HepG2 (cell line): ENCODE measurements around the gene DSTYK. TPM values are rescaled to one million over a fixed set of nuclear protein-coding genes. Genes with fewer than 3 reads are reported as not detected.

Experiments
- CBX5 ChIP-seq: sonication (generic); formaldehyde crosslinking; IDR thresholded peaks from 2 replicates; pipeline ENCODE4 v1.4.0; 2020; ENCODE audit warnings: missing genetic modification reagents, borderline replicate concordance
- KDM5A ChIP-seq: fragments of 200-600 bp; sonication (generic); IDR thresholded peaks from 2 replicates; pipeline ENCODE4 v1.7.0; 2018; ENCODE audit warnings: antibody characterized with exemption, mild to moderate bottlenecking, low read length, borderline replicate concordance
- NR2F1 ChIP-seq, 2 experiments: fragments of 450-650 bp in 1 of 2; formaldehyde crosslinking in 1 of 2; IDR thresholded peaks; 2 replicates each; pipeline versions ENCODE4 v1.5.0 to v1.6.1; 2016 to 2020; ENCODE audit warnings: mild to moderate bottlenecking in 1 of 2, missing compliant biosample characterization in 1 of 2, missing genetic modification reagents in 1 of 2, moderate library complexity in 1 of 2
- NR2F2 ChIP-seq: IDR thresholded peaks from 2 replicates; pipeline ENCODE4 v1.6.1; 2012; ENCODE audit warnings: low read depth, inconsistent platforms, borderline replicate concordance
- ONECUT2 ChIP-seq: sonication (generic); formaldehyde crosslinking; IDR thresholded peaks from 2 replicates; pipeline ENCODE4 v1.4.0; 2020; ENCODE audit warnings: missing genetic modification reagents
- YEATS4 ChIP-seq: sonication (generic); formaldehyde crosslinking; IDR thresholded peaks from 2 replicates; pipeline ENCODE4 v1.4.0; 2020; ENCODE audit warnings: missing genetic modification reagents, borderline replicate concordance
- ZNF558 ChIP-seq: sonication (generic); formaldehyde crosslinking; IDR thresholded peaks from 2 replicates; pipeline ENCODE4 v1.9.0; 2022; ENCODE audit warnings: mild to moderate bottlenecking, missing genetic modification reagents, borderline replicate concordance
- ZNF724P ChIP-seq: sonication (generic); formaldehyde crosslinking; IDR thresholded peaks from 2 replicates; pipeline ENCODE4 v1.8.0; 2022; ENCODE audit warnings: missing genetic modification reagents, borderline replicate concordance
- ZNF792 ChIP-seq: IDR thresholded peaks from 2 replicates; pipeline ENCODE4 v1.6.1; 2016
- polyA plus RNA-seq, 8 experiments: library from polyadenylated mRNA; depleted of rRNA in 3 of 8; stranded (reverse) in 7 of 8; unstranded in 1 of 8; fragments of >200 nt; fragmentation: Illumina TruSeq in 4 of 8; extraction: Trizol in 4 of 8; gene quantifications; 2 replicates each; pipeline versions ENCODE4 v1.2.1 to v1.2.3, GENCODE V29; 2011 to 2016; ENCODE audit warnings: low read depth in 4 of 8, missing spikeins in 1 of 8, mixed read lengths in 1 of 8; ENCODE audit not compliant: insufficient read depth in 1 of 8
- total RNA-seq, 5 experiments: library from RNA; depleted of rRNA; stranded (reverse); fragments of >200 nt; fragmentation: Illumina TruSeq; extraction: Trizol; gene quantifications; 2 replicates each; pipeline ENCODE4 v1.2.3, GENCODE V29; 2016; ENCODE audit warnings: low read depth in 1 of 5
- TF ChIP-seq, protein P1 (sequence below): sonication (generic); formaldehyde crosslinking; IDR thresholded peaks from 2 replicates; pipeline ENCODE4 v1.5.1; 2020; ENCODE audit warnings: mild to moderate bottlenecking, missing genetic modification reagents, borderline replicate concordance
- TF ChIP-seq, protein P2 (sequence below): sonication (generic); formaldehyde crosslinking; IDR thresholded peaks from 2 replicates; pipeline ENCODE4 v1.4.0; 2020; ENCODE audit warnings: missing genetic modification reagents, borderline replicate concordance
- TF ChIP-seq, protein P3 (sequence below): sonication (generic); formaldehyde crosslinking; IDR thresholded peaks from 2 replicates; pipeline ENCODE4 v1.5.0; 2020; ENCODE audit warnings: mild to moderate bottlenecking, missing genetic modification reagents, borderline replicate concordance
- TF ChIP-seq, protein P4 (sequence below): sonication (generic); formaldehyde crosslinking; IDR thresholded peaks from 2 replicates; pipeline ENCODE4 v1.4.0; 2020; ENCODE audit warnings: missing genetic modification reagents; ENCODE audit errors: not compliant biosample characterization

DSTYK gene
- total and polyA plus RNA-seq, 2 of the 13 experiments (the other 11 are each of a cell fraction or from before 2014, with no cell fraction given) = 2.6 to 4.8 TPM

DNA sequence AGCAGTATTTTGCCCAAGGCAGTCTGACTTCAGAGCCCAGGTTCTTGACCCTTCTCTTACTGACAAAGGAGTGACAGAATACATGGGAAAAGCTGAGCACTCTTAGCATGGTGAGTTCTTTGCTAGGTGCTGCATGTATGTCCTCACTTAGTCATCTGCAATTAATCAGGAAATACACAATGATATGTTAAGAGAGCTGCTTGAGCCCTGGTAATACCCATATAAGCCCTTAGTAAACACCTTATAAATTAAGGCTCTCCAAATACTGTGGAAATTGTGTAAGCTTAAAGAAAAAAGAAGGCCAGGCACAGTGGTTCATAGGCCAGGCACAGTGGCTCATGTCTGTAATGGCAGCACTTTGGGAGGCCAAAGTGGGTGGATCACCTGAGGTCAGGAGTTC lies 113.3 kb downstream of the DSTYK start (continued):
- TF ChIP-seq, protein P1, sequence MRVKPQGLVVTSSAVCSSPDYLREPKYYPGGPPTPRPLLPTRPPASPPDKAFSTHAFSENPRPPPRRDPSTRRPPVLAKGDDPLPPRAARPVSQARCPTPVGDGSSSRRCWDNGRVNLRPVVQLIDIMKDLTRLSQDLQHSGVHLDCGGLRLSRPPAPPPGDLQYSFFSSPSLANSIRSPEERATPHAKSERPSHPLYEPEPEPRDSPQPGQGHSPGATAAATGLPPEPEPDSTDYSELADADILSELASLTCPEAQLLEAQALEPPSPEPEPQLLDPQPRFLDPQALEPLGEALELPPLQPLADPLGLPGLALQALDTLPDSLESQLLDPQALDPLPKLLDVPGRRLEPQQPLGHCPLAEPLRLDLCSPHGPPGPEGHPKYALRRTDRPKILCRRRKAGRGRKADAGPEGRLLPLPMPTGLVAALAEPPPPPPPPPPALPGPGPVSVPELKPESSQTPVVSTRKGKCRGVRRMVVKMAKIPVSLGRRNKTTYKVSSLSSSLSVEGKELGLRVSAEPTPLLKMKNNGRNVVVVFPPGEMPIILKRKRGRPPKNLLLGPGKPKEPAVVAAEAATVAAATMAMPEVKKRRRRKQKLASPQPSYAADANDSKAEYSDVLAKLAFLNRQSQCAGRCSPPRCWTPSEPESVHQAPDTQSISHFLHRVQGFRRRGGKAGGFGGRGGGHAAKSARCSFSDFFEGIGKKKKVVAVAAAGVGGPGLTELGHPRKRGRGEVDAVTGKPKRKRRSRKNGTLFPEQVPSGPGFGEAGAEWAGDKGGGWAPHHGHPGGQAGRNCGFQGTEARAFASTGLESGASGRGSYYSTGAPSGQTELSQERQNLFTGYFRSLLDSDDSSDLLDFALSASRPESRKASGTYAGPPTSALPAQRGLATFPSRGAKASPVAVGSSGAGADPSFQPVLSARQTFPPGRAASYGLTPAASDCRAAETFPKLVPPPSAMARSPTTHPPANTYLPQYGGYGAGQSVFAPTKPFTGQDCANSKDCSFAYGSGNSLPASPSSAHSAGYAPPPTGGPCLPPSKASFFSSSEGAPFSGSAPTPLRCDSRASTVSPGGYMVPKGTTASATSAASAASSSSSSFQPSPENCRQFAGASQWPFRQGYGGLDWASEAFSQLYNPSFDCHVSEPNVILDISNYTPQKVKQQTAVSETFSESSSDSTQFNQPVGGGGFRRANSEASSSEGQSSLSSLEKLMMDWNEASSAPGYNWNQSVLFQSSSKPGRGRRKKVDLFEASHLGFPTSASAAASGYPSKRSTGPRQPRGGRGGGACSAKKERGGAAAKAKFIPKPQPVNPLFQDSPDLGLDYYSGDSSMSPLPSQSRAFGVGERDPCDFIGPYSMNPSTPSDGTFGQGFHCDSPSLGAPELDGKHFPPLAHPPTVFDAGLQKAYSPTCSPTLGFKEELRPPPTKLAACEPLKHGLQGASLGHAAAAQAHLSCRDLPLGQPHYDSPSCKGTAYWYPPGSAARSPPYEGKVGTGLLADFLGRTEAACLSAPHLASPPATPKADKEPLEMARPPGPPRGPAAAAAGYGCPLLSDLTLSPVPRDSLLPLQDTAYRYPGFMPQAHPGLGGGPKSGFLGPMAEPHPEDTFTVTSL (CRISPR knock-in tag) = no peak
- no peak for TF ChIP-seq KDM5A
- no peak for TF ChIP-seq NR2F1 (CRISPR knock-in tag; IDR thresholded peaks at IDR 0.05)
- TF ChIP-seq CBX5 (CRISPR knock-in tag) = no peak
- TF ChIP-seq ZNF792 = no peak
- TF ChIP-seq, protein P2, sequence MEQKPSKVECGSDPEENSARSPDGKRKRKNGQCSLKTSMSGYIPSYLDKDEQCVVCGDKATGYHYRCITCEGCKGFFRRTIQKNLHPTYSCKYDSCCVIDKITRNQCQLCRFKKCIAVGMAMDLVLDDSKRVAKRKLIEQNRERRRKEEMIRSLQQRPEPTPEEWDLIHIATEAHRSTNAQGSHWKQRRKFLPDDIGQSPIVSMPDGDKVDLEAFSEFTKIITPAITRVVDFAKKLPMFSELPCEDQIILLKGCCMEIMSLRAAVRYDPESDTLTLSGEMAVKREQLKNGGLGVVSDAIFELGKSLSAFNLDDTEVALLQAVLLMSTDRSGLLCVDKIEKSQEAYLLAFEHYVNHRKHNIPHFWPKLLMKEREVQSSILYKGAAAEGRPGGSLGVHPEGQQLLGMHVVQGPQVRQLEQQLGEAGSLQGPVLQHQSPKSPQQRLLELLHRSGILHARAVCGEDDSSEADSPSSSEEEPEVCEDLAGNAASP (CRISPR knock-in tag) = no peak
- TF ChIP-seq NR2F2 = no peak
- TF ChIP-seq, protein P3, sequence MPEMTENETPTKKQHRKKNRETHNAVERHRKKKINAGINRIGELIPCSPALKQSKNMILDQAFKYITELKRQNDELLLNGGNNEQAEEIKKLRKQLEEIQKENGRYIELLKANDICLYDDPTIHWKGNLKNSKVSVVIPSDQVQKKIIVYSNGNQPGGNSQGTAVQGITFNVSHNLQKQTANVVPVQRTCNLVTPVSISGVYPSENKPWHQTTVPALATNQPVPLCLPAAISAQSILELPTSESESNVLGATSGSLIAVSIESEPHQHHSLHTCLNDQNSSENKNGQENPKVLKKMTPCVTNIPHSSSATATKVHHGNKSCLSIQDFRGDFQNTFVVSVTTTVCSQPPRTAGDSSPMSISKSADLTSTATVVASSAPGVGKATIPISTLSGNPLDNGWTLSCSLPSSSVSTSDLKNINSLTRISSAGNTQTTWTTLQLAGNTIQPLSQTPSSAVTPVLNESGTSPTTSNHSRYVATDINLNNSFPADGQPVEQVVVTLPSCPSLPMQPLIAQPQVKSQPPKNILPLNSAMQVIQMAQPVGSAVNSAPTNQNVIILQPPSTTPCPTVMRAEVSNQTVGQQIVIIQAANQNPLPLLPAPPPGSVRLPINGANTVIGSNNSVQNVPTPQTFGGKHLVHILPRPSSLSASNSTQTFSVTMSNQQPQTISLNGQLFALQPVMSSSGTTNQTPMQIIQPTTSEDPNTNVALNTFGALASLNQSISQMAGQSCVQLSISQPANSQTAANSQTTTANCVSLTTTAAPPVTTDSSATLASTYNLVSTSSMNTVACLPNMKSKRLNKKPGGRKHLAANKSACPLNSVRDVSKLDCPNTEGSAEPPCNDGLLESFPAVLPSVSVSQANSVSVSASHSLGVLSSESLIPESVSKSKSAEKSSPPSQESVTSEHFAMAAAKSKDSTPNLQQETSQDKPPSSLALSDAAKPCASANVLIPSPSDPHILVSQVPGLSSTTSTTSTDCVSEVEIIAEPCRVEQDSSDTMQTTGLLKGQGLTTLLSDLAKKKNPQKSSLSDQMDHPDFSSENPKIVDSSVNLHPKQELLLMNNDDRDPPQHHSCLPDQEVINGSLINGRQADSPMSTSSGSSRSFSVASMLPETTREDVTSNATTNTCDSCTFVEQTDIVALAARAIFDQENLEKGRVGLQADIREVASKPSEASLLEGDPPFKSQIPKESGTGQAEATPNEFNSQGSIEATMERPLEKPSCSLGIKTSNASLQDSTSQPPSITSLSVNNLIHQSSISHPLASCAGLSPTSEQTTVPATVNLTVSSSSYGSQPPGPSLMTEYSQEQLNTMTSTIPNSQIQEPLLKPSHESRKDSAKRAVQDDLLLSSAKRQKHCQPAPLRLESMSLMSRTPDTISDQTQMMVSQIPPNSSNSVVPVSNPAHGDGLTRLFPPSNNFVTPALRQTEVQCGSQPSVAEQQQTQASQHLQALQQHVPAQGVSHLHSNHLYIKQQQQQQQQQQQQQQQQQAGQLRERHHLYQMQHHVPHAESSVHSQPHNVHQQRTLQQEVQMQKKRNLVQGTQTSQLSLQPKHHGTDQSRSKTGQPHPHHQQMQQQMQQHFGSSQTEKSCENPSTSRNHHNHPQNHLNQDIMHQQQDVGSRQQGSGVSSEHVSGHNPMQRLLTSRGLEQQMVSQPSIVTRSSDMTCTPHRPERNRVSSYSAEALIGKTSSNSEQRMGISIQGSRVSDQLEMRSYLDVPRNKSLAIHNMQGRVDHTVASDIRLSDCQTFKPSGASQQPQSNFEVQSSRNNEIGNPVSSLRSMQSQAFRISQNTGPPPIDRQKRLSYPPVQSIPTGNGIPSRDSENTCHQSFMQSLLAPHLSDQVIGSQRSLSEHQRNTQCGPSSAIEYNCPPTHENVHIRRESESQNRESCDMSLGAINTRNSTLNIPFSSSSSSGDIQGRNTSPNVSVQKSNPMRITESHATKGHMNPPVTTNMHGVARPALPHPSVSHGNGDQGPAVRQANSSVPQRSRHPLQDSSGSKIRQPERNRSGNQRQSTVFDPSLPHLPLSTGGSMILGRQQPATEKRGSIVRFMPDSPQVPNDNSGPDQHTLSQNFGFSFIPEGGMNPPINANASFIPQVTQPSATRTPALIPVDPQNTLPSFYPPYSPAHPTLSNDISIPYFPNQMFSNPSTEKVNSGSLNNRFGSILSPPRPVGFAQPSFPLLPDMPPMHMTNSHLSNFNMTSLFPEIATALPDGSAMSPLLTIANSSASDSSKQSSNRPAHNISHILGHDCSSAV (CRISPR knock-in tag) = no peak
- TF ChIP-seq, protein P4, sequence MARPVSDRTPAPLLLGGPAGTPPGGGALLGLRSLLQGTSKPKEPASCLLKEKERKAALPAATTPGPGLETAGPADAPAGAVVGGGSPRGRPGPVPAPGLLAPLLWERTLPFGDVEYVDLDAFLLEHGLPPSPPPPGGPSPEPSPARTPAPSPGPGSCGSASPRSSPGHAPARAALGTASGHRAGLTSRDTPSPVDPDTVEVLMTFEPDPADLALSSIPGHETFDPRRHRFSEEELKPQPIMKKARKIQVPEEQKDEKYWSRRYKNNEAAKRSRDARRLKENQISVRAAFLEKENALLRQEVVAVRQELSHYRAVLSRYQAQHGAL = no peak
- no peak for TF ChIP-seq YEATS4
- no peak for TF ChIP-seq ZNF724P (CRISPR knock-in tag)
- TF ChIP-seq ONECUT2 = no peak
- TF ChIP-seq ZNF558 = no peak
